Stimulated activated CD4-positive, alpha-beta T cell treated with anti-CD3 and anti-CD28 coated beads, Interleukin-1b, Interleukin-23, amount 100 ng/mL, for 24 hours (primary cell): ENCODE data around the gene SSX2IP.
"Not testable (repeated sequence)": the region's sequence is repeated elsewhere in the genome, so short reads cannot be mapped to it uniquely, and the experiment has no call there.

Experiments used
- DNase-seq, 4 experiments: peaks; one replicate each; pipeline ENCODE4 v3.0.0-alpha.2; 2020; ENCODE audit warnings: low read depth in 4 of 4, low spot score in 1 of 4

Gene SSX2IP

DNA sequence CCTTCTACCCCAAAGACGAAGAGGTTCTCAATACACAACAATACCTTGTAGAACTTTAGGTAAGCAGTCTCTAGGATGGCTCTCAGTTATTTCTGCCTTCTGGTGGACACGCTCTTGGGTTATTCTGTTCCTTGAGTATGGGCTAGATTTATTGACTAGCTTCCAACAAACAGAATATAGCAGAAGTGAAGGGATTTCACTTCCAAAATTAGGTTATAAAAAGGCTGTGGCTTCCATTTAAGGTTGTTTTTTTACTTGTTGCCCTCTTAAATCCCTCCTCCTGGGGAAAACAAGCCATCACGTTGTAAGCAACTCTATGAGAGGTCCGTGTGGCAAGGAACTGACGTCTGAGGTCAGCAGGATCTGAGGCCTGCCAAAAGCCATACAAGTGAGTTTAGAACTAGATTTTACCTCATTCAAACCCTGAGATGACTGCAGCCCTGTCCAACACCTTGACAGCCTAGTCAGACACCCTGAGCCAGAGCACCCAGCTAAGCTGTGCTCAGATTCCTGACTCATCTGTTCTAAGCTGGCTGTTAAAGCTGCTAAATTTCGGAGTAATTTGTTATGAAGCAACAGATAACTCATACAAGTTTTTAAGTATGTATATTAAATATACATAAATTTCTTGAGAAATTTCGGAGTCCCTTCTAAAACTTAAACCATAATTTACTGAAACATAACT, 12.7 kb downstream of the SSX2IP start:
- DNase-seq, result no peak

- DNase-seq, result no peak
Observed at GRCh38 chr1:84675631-84676030, 14.6 kb downstream of the SSX2IP start.

GRCh38 chr1:84675106-84675505, 15.2 kb downstream of the SSX2IP start:
- no peak for DNase-seq

DNA sequence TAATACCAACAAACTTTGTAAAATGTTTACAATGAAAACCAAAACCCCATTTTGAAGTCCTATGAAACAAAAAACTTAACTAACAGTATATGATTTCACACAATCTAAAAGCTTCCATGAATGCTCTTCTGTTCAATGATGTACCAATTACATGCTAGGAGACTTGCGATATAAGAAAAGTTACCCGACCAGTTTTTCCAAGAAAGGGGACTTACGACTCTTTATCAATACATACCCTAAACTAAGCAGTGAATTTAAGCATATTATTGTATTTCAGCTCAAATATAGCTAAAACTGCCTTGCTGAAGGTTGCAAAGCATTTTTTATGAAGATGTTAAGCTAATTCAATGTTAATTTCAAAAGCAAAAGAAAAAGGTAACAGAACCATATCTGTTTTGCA, 15.6 kb downstream of the SSX2IP start:
- no peak for DNase-seq

DNA sequence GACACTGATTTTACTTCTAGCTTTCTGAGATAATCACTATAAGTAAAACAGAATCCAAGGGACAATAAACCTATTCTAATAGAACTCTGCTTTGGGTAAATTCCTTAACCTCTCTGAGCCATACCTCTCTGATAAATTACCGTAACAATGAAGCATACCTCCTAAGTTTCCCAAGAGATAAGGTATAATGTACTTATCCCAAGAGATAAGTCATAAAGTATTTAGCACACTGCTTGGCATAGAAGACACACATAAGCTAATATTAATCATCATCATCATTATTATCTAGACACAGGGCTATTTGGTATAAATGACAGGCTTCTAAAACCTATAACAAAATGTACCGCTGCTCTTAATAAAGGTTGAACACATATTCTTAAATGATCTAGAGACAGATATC, 16.2 kb downstream of the SSX2IP start:
- DNase-seq, result no peak

GRCh38 chr1:84672080-84672854, 18.0 kb downstream of the SSX2IP start:
- no peak for DNase-seq

DNA sequence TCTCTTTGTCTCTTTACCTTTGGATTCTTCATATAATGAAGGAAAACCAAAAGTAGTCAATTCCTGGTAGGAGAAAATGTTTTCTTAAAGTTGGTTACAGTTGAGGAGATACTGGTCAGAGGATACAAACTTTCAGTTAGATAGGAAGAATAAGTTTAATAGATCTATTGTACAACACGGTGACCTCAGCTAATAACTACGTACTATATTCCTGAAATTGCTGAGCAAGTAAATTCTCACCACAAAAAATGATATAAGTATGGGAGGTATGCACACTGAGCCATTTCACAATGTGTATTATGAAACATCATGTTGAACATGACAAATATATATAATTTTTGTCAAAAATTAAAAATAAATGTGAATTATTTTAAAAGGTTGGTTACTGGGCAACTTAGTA, 20.4 kb downstream of the SSX2IP start:
- no peak for DNase-seq

GRCh38 chr1:84668185-84668584, 22.1 kb downstream of the SSX2IP start:
- DNase-seq, result no peak

DNA sequence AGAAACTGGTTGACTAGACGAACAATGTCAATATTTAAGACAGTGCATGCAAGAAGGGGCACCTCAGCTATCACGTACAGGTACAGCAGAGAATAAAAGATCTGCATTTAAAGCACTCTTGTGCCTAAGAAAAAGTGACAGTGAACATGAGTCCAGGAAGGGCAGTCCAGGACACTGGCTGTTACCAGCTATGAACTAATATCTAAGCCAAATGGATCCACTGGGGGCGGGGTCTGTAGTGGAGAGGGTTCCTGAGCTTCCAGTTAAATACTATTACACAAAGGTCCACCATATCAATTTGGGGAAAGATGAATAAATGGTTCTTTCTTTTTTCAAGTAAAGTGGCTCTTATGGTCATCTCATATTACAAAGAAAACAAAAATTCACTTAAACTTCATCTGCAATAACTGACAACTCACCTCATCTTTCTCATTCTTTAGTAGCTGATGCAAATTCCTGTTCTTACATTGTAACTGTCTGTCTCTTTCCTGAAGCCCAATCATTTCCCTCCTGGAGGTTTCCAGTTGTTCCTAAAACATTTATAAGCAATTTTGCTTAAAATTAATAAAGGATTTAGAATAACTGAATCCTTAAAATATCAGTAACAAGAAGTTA, 24.5 kb downstream of the SSX2IP start:
- no peak for DNase-seq

DNA sequence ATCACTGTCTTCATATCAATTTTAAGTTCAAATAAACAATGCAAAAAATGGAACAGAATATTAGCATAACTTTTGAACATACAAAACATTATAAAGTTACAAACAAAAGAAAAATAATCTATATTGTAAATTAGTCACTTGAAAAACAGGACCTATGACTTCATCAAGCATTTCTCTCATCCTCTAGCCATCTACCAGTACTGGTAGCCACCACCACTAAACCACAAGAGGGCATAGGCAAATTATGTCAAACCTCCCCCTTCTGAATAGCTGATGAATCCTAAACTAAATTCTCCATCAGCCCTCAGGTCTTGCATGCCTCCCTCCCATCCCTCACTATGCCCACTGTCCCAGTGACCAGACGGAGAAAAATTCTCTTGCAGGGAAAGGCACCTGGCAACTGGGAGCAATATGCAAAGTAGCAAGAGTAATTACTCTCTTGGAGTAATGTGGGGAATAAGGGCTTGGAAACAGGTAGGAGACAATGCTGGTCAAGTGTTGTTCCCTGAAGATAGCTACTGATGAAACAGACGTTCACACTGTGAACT, 37.1 kb downstream of the SSX2IP start:
- no peak for DNase-seq

GRCh38 chr1:84644472-84644871, 45.8 kb downstream of the SSX2IP start:
- no peak for DNase-seq

DNA sequence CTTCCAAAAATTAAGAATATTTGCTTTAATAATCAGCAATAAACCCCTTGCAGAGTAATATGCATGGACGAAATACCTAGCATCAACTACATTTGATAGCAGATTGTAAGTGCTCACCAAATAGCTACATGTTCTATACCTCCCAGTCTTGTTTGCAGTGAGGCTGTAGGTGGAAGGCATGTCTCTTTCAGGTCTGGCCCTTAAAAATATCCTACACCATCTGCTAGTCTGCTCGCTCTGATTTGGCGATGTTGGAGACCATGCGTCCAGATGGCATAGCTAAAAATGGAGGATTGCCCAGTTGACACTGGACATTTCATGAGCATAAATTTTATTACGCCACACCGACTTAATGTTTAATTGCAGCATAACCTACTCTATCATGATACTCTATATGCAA, 47.1 kb downstream of the SSX2IP start:
- DNase-seq, result no peak

DNA sequence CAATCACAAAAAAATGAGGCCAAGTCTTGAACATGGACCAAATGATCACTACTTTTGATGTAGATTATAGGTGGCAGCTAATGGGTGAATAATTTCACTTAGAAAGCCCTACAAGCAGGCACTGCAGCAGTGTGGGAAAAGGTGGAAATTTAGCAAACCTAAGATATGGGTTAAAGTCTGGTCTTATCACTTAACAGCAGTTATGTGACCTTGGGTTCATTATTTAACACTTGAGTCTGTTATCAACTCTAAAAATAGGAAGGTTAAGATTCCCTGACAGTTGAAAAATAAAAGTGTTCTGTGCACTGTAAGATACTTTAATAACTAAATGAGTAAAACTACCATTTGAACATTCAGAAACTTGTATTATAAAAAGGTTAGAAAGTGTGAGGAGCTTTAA, 47.5 kb downstream of the SSX2IP start:
- DNase-seq, result no peak

DNA sequence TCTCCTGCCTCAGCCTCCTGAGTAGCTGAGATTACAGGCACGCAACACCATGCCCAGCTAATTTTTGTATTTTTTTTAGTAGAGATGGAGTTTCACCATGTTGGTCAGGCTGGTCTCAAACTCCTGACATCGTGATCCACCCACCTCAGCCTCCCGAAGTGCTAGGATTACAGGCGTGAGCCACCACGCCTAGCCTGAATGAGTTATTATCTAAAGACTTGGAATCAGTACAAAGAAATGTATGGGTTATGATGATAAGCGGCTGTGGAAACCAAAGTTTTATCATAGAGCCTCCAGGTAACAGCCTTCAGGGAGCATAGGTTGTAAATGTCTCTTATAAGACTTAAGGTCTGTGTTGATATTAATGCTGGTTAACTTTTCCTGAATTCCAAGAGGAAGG, 50.5 kb downstream of the SSX2IP start:
- DNase-seq, result not testable (repeated sequence)

DNA sequence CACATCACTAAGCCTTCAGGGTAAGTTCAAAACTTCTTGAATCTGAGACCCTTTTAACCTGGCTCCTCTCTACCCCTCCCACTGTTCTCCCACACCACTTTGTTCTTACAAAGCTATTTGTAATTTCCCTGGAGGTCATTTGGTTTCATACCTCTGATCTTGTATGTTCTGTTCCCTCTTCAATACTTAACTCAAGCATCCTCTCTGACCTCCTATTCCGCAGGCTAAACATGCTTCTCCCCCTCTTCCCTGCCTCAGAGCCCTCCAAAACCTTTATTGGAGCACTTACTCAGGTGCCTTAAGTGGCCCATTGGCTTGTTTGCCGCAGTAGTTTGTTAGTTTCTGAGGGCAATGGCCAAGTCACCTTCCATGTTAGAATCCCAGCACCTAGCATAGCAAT, 54.8 kb downstream of the SSX2IP start:
- no peak for DNase-seq

- no peak for DNase-seq
Observed at GRCh38 chr1:84634536-84635205, 55.6 kb downstream of the SSX2IP start.

GRCh38 chr1:84632673-84633434, 57.4 kb downstream of the SSX2IP start:
- DNase-seq, result no peak

GRCh38 chr1:84632137-84632536, 58.1 kb downstream of the SSX2IP start:
- DNase-seq, result no peak

GRCh38 chr1:84624876-84625275, 65.4 kb downstream of the SSX2IP start:
- DNase-seq, result no peak

- no peak for DNase-seq
Observed at GRCh38 chr1:84621553-84621952, 68.7 kb downstream of the SSX2IP start.
